RPMI8226 (cell line): ENCODE data around the gene LRIT2.
A peak's percentile ranks its signal among the peaks of the same experiment; 100 is the strongest.
"Not testable (repeated sequence)": the region's sequence is repeated elsewhere in the genome, so short reads cannot be mapped to it uniquely, and the experiment has no call there.

Experiments used
- DNase-seq: peaks from one replicate; pipeline ENCODE4 v3.0.0-alpha.2; 2015

The LRIT2 gene

DNA sequence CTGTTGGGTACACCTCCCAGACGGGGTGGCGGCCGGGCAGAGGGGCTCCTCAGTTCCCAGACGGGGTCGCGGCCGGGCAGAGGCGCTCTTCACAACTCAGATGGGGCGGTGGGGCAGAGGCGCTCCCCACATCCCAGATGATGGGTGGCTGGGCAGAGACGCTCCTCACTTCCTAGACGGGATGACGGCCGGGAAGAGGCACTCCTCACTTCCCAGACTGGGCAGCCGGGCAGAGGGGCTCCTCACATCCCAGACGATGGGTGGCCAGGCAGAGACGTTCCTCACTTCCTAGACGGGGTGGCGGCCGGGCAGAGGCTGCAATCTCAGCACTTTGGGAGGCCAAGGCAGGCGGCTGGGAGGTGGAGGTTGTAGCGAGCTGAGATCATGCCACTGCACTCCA lies 45.0 kb downstream of the LRIT2 start:
- not testable (repeated sequence) for DNase-seq

DNA sequence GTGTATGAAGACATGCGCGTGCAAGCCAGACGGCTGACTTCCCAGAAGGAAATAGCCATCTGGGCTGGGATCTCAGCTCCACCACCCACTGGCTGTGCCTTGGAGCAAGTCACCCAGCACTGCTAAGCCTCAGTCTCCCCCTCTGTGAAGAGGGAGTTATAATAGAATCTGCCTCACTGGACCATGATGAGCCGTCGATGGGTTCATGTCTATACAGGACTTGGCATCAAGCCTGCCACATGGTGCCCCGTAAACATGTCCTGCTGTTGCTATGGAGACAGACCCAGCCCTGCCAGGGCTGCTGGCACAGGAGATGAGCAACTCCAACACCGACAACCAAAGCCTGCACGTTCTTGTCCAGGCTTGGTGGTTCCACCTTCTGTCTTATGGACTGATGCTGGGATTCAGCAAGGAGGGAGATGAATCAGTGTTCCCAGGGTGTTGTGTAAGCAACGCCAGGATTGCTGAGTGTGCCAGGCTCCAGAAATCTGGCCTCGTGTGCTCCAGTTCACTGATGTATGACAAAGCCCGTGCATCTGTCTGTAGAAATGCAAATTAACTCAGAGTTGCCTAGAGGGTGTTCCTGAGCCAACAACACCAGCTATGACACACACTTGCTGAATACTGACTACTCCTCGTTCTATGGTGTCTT lies 46.2 kb downstream of the LRIT2 start:
- peak; percentile 29 for DNase-seq

- no peak for DNase-seq
Measured at GRCh38 chr10:84178160-84178609, 47.2 kb downstream of the LRIT2 start.

DNA sequence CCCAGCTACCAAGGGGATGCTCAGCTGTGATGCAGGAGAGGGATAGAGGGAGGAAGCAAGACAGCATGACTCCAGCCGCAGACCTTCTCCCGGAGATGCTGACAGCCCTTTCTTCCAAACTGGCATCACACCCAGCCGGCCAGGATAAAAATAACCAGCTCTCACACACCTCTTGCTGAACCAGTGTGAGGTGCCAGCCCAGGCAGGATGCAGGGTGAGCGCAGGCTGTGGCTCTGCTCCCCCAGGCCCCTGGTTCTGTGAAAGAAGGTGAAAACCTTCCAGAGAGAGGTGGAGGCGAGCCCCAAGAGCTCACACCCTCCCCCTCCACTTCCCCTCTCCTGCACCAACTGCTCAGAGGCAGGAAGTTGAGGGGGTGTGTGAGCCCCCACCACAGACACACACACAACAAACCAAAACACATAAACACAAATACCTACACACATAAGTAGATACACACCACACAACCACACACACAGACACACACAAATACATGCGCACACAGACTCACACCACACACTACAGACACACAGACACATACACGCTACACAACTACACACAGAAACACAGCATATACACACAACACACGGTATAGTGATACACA lies 47.7 kb downstream of the LRIT2 start:
- DNase-seq = peak; percentile 7

GRCh38 chr10:84176836-84177474 lies 48.4 kb downstream of the LRIT2 start:
- DNase-seq = no peak

DNA sequence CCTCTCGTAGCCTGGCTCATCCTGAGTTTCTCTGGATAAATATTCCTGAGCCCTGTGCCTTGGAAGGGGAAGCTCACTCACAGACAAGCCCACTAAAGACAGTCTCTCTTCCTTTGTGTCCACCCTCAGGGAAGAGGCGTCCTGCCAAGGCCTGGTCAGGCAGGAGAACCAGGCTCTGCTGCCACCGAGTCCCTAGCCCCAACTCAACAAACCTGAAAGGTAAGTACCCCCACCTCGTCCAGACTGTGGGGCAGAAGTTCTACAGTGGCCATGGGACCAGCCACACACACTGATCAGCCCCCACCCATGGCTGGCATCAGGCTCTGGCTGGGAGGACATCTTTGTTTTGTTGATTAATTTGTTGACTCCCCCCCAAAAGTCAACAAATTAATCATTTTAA lies 49.0 kb downstream of the LRIT2 start:
- DNase-seq = no peak

- no peak for DNase-seq
Measured at GRCh38 chr10:84175436-84175835, 49.9 kb downstream of the LRIT2 start.

DNA sequence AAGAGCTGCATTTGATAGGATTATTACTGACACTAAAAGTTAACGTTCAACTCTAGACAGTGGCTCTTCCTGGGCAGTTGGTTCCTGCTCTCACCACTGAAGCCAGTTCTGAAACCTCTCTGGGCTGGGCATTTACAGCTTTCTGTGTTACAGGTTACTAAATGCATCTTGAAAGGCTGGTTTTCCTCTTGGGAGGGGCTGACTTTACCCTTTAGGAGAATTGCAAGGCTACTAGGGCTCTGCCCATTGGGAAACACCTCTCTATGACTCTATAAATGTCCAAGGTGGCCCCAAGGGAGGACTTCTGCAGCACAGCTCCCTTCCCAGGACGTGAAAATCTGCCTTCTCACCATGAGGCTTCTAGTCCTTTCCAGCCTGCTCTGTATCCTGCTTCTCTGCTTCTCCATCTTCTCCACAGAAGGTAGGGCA lies 51.8 kb downstream of the LRIT2 start, which contains the start of gene GPR15LG:
TSS of gene GPR15LG (plus strand) at position 301 of the 429 bp plus-strand sequence. CDS start at position 352, 51 bp downstream.
- no peak for DNase-seq

- no peak for DNase-seq
Measured at GRCh38 chr10:84172467-84173356, 52.6 kb downstream of the LRIT2 start.

- not testable (repeated sequence) for DNase-seq
Measured at GRCh38 chr10:84171700-84172466, 53.5 kb downstream of the LRIT2 start.

DNA sequence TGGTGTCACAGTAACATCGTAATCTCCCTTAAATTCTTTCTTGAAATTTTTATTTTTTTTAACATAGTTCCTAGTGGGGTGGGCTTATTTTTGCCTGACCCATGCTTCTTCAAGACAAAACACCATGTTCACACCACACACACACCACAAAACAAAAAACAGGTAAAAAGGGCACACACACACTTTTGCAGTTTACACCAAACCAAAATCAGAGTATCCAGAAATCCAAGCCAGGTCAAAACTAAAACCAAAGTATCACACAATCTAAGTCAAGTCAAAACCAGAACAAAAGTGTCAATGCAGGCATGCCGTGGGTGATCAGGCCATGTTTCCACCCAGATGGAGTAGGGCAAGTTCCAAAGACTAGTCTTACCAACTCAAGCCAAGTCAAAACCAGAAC lies 54.1 kb downstream of the LRIT2 start:
- DNase-seq = not testable (repeated sequence)
